H1 (cell line): Measurements from ENCODE around the gene PHF8. TPM values are rescaled to one million over a fixed set of nuclear protein-coding genes. Genes with fewer than 3 reads are reported as not detected.

Experiments used
- POLR2AphosphoS5 ChIP-seq: IDR thresholded peaks from 2 replicates; pipeline ENCODE4 v1.6.1; 2011; ENCODE audit warnings: low read depth, low read length
- polyA plus RNA-seq, 7 experiments: library from polyadenylated mRNA; depleted of rRNA in 3 of 7; stranded (reverse) in 5 of 7; unstranded in 2 of 7; fragments of >200 nt in 5 of 7; fragments of 200-250 nt in 2 of 7; gene quantifications; 1 replicate in 5 of 7; 2 replicates in 1 of 7; 4 replicates in 1 of 7; pipeline versions ENCODE4 v1.2.1 to v1.2.3, GENCODE V29; 2011 to 2013; ENCODE audit warnings: missing spikeins in 2 of 7, mixed read lengths in 2 of 7
- total RNA-seq: library from RNA; stranded (reverse); fragmentation: NEBNext Ultra II Directional; extraction: Animal tissue kit (Norgen Biotek cat#: 25700); gene quantifications from 2 replicates; pipeline ENCODE4 v1.2.1, GENCODE V29; 2021

PHF8 gene
- total and polyA plus RNA-seq, 2 of the 8 experiments (the other 6 are each of a cell fraction or from before 2014, with no cell fraction given) = 14.6 to 27.6 TPM

- no peak for TF ChIP-seq POLR2AphosphoS5
These were observed 31.3 kb downstream of the PHF8 start (continued) for GRCh38 chrX:54012830-54013500.
